HG03575 (cell line): ENCODE results near the gene PCNT.

Source experiments
- ATAC-seq: cut with Tn5 transposase; IDR thresholded peaks from one replicate; pipeline ENCODE4 v1.9.1; 2021; ENCODE audit not compliant: unreplicated experiment, insufficient number of reproducible peaks, low FRiP score; ENCODE audit errors: extremely low read depth

Gene PCNT

DNA sequence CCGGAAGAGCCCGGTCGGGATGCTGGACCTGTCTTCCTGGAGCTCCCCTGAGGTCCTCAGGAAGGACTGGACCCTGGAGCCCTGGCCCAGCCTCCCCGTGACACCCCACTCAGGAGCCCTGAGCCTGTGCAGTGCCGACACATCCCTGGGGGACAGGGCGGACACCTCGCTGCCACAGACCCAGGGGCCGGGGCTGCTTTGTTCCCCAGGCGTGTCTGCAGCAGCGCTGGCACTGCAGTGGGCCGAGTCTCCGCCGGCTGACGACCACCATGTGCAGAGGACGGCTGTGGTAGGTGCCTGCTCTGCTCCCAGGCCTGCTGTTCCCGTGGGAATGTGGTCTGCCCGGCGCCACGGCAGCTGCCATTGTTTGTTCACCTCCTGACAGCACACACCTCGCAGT, 92.6 kb downstream of the PCNT start:
- ATAC-seq: no peak

DNA sequence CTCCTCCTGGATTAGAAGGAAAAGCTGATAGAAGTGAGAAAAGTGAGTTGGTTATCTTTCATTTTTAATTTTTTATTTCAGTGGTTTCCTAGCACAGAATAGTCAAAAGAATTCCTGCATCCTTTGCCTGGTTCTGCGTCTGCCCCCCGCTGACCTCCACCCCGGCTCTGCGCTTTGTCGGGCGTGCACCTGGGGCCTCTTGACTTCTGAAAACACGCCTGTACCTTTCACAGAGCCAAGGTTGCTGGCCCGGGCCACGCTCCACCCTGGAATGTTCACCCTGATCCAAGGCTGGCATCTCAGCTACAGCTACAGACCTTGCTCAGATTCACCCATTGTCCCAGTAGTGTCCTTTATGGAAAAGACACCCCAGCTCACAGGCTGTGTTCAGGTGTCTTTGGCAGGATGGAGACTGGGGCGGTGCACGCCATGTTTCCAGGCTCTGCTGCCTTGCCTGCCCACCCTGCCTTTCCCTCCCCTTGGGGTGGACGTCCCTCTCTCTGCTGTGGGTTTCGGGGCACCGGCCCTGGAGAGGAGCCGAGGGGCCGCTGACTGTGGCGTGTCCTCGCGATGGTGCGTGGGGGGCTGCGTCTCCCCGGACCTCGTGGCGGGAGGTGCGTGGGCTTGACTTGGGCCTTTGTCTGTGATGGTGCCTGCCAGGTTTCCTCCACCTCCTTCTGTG, 94.5 kb downstream of the PCNT start:
- no peak for ATAC-seq

GRCh38 chr21:46420241-46421190, 96.6 kb downstream of the PCNT start:
- ATAC-seq: no peak

GRCh38 chr21:46421191-46421750, 97.3 kb downstream of the PCNT start:
- no peak for ATAC-seq

- no peak for ATAC-seq
Measured at GRCh38 chr21:46421756-46422555, 98.0 kb downstream of the PCNT start.

DNA sequence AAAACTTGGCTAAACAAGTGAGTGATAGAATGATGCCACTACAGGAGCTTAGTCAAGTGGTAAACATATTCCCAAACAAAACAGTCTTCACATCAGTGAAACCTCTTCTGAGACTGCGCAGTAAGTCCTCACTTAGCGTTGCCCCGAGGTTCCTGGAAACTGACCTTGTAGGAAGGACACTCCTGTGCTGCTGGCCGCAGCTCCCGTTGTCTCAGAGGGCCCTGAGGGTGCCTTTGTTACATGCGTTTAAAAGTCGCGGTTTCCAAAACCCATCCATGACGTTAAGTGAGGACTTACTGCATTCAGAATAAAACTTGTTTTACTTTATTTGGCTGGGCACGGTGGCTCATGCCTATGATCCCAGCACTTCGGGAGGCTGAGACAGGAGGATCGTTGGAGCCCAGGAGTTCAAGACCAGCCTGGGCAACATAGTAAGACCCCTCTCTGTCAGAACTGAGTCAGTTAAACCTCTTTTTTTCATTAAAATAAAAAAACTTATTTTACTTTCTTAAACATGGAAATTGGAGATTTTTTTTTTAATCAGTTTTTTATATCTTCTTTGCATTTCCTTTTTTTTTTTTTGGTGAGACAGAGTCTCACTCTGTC, 98.8 kb downstream of the PCNT start:
- no peak for ATAC-seq

- no peak for ATAC-seq
Measured at GRCh38 chr21:46423546-46424038, 99.6 kb downstream of the PCNT start.

DNA sequence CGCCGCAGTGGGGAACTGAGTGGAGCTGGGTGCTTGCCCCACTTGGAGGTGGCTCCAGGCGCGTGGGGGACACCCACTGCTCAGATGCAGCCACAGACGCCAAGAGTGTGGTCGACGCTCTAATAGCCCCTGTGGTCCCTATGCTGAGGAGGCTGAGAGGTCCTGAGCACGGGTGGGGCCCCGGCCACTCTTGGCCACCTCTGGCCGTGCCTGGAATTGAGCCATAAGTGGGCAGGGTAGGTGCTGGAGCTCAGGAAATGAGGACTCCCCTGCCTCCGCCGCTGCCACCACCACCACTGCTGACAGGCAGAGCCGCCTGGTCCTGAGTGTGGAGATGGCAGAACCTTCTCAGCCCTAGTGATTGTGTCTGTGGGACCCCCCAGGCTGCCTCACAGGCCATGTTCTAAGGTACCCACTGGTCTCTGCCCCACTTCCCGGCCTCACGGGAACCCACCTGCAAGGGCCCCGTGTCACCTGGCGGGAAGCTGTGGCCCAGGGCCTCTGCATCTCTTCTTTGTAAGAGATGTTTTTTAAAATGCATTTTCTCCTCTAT, 100.2 kb downstream of the PCNT start:
- ATAC-seq: no peak

DNA sequence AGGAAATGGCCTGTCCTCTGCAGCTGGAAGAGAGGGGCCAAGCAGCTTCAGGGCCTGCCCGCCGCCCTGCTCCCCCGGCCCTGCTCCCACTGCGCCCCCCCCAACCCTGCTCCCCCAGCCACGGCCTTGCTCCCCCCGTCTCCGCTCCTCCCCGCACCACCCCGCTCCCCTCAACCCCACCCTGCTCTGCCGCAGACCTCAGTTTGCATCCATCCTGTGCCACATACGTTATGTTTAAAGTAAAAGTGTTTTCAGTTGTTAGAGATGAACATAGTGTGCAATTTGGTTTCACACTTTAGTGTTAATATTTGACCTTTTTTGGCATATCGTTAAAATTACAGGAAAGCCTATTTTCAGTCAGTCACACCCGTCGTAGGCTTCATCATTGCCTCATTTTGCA, 100.7 kb downstream of the PCNT start:
- no peak for ATAC-seq

DNA sequence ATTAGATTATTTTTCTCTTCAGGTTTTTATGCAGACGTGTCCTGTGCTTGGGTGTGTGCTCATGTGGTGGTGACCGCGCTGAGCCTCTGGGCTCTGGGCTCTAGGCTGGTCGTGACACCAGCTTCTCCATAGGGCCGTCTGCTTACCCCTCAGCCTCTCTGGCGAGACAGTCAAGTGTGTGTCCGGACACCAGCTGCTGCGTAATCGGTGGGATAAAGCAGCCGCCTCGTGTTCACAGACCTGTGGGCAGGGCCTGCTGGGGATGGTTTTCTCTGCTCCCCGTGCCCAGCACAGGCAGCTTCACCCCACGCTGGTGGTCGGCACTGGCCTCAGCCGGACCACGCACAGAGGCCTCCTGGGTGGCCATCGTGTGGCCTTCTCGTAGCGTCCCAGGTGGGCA, 101.1 kb downstream of the PCNT start:
- no peak for ATAC-seq

DNA sequence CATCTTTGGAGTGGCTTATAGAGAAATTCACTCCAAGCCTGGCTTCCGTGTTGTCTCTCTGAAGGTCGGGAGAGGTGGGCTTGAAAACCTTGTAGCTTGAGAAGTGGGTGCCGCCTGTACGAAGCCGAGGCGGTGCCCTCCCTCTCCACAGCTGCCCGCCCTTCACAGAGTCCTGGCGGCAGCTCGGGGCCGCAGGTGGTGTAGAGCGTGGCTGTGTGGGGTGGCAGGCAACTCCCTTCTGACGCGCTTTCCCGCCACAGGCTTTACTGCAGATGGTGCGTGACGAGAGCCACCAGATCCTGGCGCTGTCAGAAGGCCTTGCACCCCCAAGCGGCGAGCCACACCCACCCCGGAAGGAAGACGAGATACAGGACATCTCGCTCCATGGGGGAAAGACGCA, 101.6 kb downstream of the PCNT start:
- no peak for ATAC-seq

GRCh38 chr21:46426313-46427046, 102.5 kb downstream of the PCNT start:
- no peak for ATAC-seq

DNA sequence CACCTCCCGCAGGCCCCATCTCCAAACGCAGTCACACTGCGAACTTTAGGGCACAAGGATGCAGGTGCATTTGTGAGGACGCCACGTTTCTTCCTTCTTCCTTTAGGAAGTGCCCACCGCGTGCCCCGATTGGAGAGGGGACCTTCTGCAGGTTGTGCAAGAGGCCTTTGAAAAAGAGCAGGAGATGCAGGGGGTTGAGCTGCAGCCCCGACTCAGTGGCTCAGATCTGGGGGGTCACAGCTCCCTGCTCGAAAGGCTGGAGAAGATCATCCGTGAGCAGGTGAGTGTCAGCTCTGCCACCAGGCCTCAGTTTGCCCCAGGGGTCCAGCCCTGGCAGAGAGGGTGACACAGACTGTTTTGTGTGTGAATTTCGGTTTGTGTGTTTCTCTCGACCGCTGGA, 103.6 kb downstream of the PCNT start:
- ATAC-seq: no peak

DNA sequence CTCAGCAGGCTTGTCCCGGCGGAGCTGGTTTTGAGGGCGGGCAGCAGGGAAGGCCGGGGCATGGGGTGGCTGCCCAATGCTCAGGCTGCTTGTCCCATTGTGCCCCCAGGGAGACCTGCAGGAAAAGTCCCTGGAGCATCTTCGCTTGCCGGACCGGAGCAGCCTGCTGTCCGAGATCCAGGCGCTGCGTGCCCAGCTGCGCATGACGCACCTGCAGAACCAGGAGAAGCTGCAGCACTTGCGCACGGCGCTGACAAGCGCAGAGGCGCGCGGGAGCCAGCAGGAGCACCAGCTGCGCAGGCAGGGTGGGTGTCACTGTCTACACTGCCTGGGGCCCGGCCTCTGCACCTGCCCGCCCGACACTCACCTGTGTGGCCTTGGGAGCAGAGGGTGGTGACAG, 104.3 kb downstream of the PCNT start:
- no peak for ATAC-seq

- ATAC-seq: no peak
Measured at GRCh38 chr21:46428987-46429710, 105.2 kb downstream of the PCNT start.

DNA sequence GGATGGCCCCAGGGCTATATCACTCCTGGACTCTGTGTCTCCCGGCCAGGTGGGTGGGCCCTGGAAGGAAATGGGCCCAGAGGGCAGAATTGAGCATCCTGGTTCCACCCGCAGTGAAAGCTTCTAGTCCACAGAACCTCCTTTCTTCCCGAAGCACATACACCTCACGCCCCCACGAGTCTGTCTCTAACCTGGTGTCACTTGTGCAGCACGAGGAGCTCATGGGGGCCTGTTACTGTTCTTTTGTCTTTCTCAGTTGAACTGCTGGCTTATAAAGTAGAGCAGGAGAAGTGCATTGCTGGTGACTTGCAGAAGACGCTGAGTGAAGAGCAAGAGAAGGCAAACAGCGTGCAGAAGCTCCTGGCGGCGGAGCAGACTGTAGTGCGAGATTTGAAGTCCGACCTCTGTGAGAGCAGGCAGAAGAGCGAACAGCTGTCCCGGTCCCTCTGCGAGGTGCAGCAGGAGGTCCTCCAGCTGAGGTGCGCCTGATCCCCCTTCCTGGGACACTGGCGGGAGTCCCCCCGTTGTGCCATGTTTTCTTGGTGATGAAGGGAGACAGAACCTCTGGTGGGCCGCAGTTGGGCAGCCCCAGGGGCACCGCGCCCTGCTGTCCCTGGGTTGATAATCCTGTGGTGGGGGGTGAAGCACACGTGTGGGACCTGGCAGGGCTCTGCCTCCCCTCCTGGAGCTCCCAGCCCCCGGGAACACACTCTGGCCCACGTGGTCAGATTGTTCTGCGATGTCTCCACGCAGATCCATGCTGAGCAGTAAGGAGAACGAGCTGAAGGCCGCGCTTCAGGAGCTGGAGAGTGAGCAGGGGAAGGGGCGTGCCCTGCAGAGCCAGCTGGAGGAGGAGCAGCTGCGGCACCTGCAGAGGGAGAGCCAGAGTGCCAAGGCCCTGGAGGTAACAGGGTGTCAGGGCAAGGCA, 106.1 kb downstream of the PCNT start:
- no peak for ATAC-seq
